ENCODE data around the gene TOB1. TPM values are rescaled to one million over a fixed set of nuclear protein-coding genes. Genes with fewer than 3 reads are reported as not detected.
A peak's percentile ranks its signal among the peaks of the same experiment; 100 is the strongest.

TOB1 gene
- total RNA-seq, 1 experiment from 2014 or later = 31.6 TPM

- Mint-ChIP-seq H3K27ac (peak overlapping the region in 1 of 3 experiments; percentile 49; a peak in 1 of 7 replicates), H3K27me3 (ENCODE audit: low read depth) (no peaks in the 10 kb centered on the region), H3K36me3 (ENCODE audit: insufficient read depth in 1 of 3, low read depth in 3 of 3) (no peaks in the 10 kb centered on the region), H3K4me1 (peaks cover 14 to 15% of the 10 kb centered on the region in 2 experiments), H3K9me3 (no peaks in the 10 kb centered on the region), H3K4me3 (no peak overlapping the region)
- H3K4me2 ChIP-seq (ENCODE audit: insufficient read depth, insufficient read length, low read length) = no peak overlapping the region
- no CpG with 5 or more reads among the region's 12 CpGs for WGBS (ENCODE audit: extremely low coverage, insufficient read length, low lambda C conversion rate)
- peak; percentile 36 for DNase-seq
- H2BK12ac ChIP-seq (ENCODE audit: insufficient read length, low read depth, low read length) = no peak overlapping the region
- no peak overlapping the region for H2BK15ac ChIP-seq (ENCODE audit: low read depth, low read length)
- H4K8ac ChIP-seq (replicated peaks; ENCODE audit: insufficient read length, low read depth, low read length) = no peak overlapping the region
- H3T11ph ChIP-seq (ENCODE audit: low read length) = no peak overlapping the region
- H3K56ac ChIP-seq (ENCODE audit: insufficient read length, low read depth, low read length) = no peak overlapping the region
- no peak overlapping the region for H3K27ac ChIP-seq (ENCODE audit: insufficient read length, low read depth, low read length)
- H3K27me3 ChIP-seq (ENCODE audit: insufficient read depth, low read length) = no peaks in the 10 kb centered on the region
- H2BK120ac ChIP-seq (ENCODE audit: low read depth, low read length, poor library complexity, severe bottlenecking) = no peak overlapping the region
- TF ChIP-seq CTCF (conservative IDR thresholded peaks at IDR 0.05) = no peak
- no peaks in the 10 kb centered on the region for H3K79me1 ChIP-seq (ENCODE audit: insufficient read depth, low read depth, low read length, poor library complexity, severe bottlenecking)
- H2AK5ac ChIP-seq (ENCODE audit: insufficient read length, low read length) = no peak overlapping the region
- no peaks in the 10 kb centered on the region for H3K79me2 ChIP-seq (ENCODE audit: insufficient read depth, low read length)
- no peaks in the 10 kb centered on the region for H3K23me2 ChIP-seq (ENCODE audit: insufficient read length, low read depth, low read length, poor library complexity, severe bottlenecking)
- no peak overlapping the region; the same call in 1 of the 2 replicates for H3K14ac ChIP-seq (ENCODE audit: insufficient read depth, low read length)
- H3K18ac ChIP-seq (ENCODE audit: insufficient read length, low read depth, low read length) = no peak overlapping the region
- no peaks in the 10 kb centered on the region for H4K20me1 ChIP-seq (ENCODE audit: control insufficient read depth, insufficient read depth, insufficient read length)
- no peak overlapping the region for H2BK20ac ChIP-seq (ENCODE audit: low read depth, low read length, poor library complexity, severe bottlenecking)
- H3K9ac ChIP-seq (ENCODE audit: extremely low read depth, insufficient read length, low read length) = no peak overlapping the region
- no peaks in the 10 kb centered on the region for H3K4me1 ChIP-seq (ENCODE audit: insufficient read depth, low read length)
- H3K9me3 ChIP-seq (ENCODE audit: control insufficient read depth, low read depth, low read length) = no peaks in the 10 kb centered on the region
- H4K91ac ChIP-seq (ENCODE audit: insufficient read length, low read depth, low read length) = no peak overlapping the region
- no peak overlapping the region for H4K5ac ChIP-seq (ENCODE audit: insufficient read length, low read depth, low read length)
- no peak overlapping the region for H3K23ac ChIP-seq (ENCODE audit: insufficient read length, low read depth, low read length)
- no peak overlapping the region for H3K4ac ChIP-seq (ENCODE audit: low read depth, low read length)
- no peak overlapping the region for H2BK5ac ChIP-seq (ENCODE audit: insufficient read length, low read length)
- no peak overlapping the region for H2AFZ ChIP-seq (ENCODE audit: low read length)
Observed at GRCh38 chr17:50845240-50846147, 20.7 kb downstream of the TOB1 start.

Measured in H9 (cell line).